HepG2 (cell line): Measurements from ENCODE around the gene MAMDC2. TPM values are rescaled to one million over a fixed set of nuclear protein-coding genes. Genes with fewer than 3 reads are reported as not detected.

Experiments
- FLYWCH1 ChIP-seq: sonication (generic); formaldehyde crosslinking; IDR thresholded peaks from 2 replicates; pipeline ENCODE4 v1.8.1; 2023; ENCODE audit warnings: mild to moderate bottlenecking, missing genetic modification reagents
- GPBP1L1 ChIP-seq: sonication (generic); formaldehyde crosslinking; IDR thresholded peaks from 2 replicates; pipeline ENCODE4 v1.5.0; 2020; ENCODE audit warnings: mild to moderate bottlenecking, missing genetic modification reagents
- MAX ChIP-seq: IDR thresholded peaks from 2 replicates; pipeline ENCODE4 v1.6.1; 2012; ENCODE audit warnings: inconsistent platforms
- MED1 ChIP-seq: sonication (generic); formaldehyde crosslinking; IDR thresholded peaks from 2 replicates; pipeline ENCODE4 v1.4.0; 2020; ENCODE audit warnings: missing genetic modification reagents
- MIER2 ChIP-seq: IDR thresholded peaks from 2 replicates; pipeline ENCODE4 v1.6.1; 2016; ENCODE audit warnings: missing biosample characterization, missing genetic modification reagents
- MXD3 ChIP-seq: IDR thresholded peaks from 2 replicates; pipeline ENCODE4 v1.6.1; 2016; ENCODE audit warnings: mild to moderate bottlenecking, missing biosample characterization, missing genetic modification reagents
- POGZ ChIP-seq: sonication (generic); formaldehyde crosslinking; IDR thresholded peaks from 2 replicates; pipeline ENCODE4 v1.4.0; 2020; ENCODE audit warnings: mild to moderate bottlenecking, missing genetic modification reagents
- POLR2A ChIP-seq, 2 experiments: IDR thresholded peaks; 2 replicates each; pipeline ENCODE4 v1.6.1; 2011; ENCODE audit warnings: low read depth in 2 of 2, low read length in 2 of 2, mild to moderate bottlenecking in 1 of 2, moderate library complexity in 1 of 2; ENCODE audit not compliant: insufficient read depth in 1 of 2
- RXRB ChIP-seq: IDR thresholded peaks from 2 replicates; pipeline ENCODE4 v1.6.1; 2016; ENCODE audit warnings: borderline replicate concordance, missing genetic modification reagents, missing compliant biosample characterization
- SRSF1 ChIP-seq: fragments of 200-400 bp; formaldehyde crosslinking; optimal IDR thresholded peaks from 2 replicates; pipeline ENCODE3; 2017; ENCODE audit warnings: mild to moderate bottlenecking, low read depth, low read length, moderate library complexity
- ZBTB2 ChIP-seq: sonication (generic); formaldehyde crosslinking; IDR thresholded peaks from 2 replicates; pipeline ENCODE4 v1.8.0; 2022; ENCODE audit warnings: low read depth, missing genetic modification reagents
- ZNF276 ChIP-seq: sonication (generic); formaldehyde crosslinking; IDR thresholded peaks from 2 replicates; pipeline ENCODE4 v1.4.0; 2020; ENCODE audit warnings: mild to moderate bottlenecking, low read depth, missing genetic modification reagents
- ZNF335 ChIP-seq: sonication (generic); formaldehyde crosslinking; IDR thresholded peaks from 2 replicates; pipeline ENCODE4 v1.4.0; 2020; ENCODE audit warnings: missing genetic modification reagents
- ZNF512B ChIP-seq: sonication (generic); formaldehyde crosslinking; IDR thresholded peaks from 2 replicates; pipeline ENCODE4 v1.5.1; 2020; ENCODE audit warnings: missing genetic modification reagents, mild to moderate bottlenecking, borderline replicate concordance
- ZNF572 ChIP-seq: sonication (generic); formaldehyde crosslinking; IDR thresholded peaks from 2 replicates; pipeline ENCODE4 v1.5.1; 2020; ENCODE audit warnings: mild to moderate bottlenecking, missing genetic modification reagents
- ZNF607 ChIP-seq: sonication (generic); formaldehyde crosslinking; IDR thresholded peaks from 2 replicates; pipeline ENCODE4 v1.5.1; 2020; ENCODE audit warnings: missing genetic modification reagents, mild to moderate bottlenecking, borderline replicate concordance
- ZNF639 ChIP-seq: conservative IDR thresholded peaks from 2 replicates; pipeline ENCODE4 v1.6.1; 2018; ENCODE audit warnings: missing genetic modification reagents
- ZNF777 ChIP-seq: sonication (generic); formaldehyde crosslinking; IDR thresholded peaks from 2 replicates; pipeline ENCODE4 v1.4.0; 2020; ENCODE audit warnings: missing genetic modification reagents
- polyA plus RNA-seq, 8 experiments: library from polyadenylated mRNA; depleted of rRNA in 3 of 8; stranded (reverse) in 7 of 8; unstranded in 1 of 8; fragments of >200 nt; fragmentation: Illumina TruSeq in 4 of 8; extraction: Trizol in 4 of 8; gene quantifications; 2 replicates each; pipeline versions ENCODE4 v1.2.1 to v1.2.3, GENCODE V29; 2011 to 2016; ENCODE audit warnings: low read depth in 4 of 8, missing spikeins in 1 of 8, mixed read lengths in 1 of 8; ENCODE audit not compliant: insufficient read depth in 1 of 8
- total RNA-seq, 5 experiments: library from RNA; depleted of rRNA; stranded (reverse); fragments of >200 nt; fragmentation: Illumina TruSeq; extraction: Trizol; gene quantifications; 2 replicates each; pipeline ENCODE4 v1.2.3, GENCODE V29; 2016; ENCODE audit warnings: low read depth in 1 of 5

Gene MAMDC2
- total and polyA plus RNA-seq, 2 of the 13 experiments (the other 11 are each of a cell fraction or from before 2014, with no cell fraction given), result not detected

GRCh38 chr9:70258692-70259511 is 215.3 kb downstream of the MAMDC2 start, which contains the start of gene SMC5 (continued):
- TF ChIP-seq POGZ (CRISPR knock-in tag), result peak; percentile 54; the same call in 1 of the 2 replicates
- peak; percentile 82 for TF ChIP-seq ZBTB2
- TF ChIP-seq ZNF512B (CRISPR knock-in tag), result no peak
- peak; percentile 83 for TF ChIP-seq ZNF276 (CRISPR knock-in tag)
- 0 out of 2 replicates have a peak, but pooled peaks have one; percentile 36 for TF ChIP-seq ZNF639
- no peak; the same call in 1 of the 2 replicates for TF ChIP-seq RXRB (CRISPR knock-in tag)
- TF ChIP-seq POLR2A (IDR thresholded peaks at IDR 0.05; ENCODE audit: insufficient read depth in 1 of 2, low read depth in 2 of 2, low read length in 2 of 2), result peak; percentile 93 to 94
- TF ChIP-seq MED1 (CRISPR knock-in tag), result peak; percentile 76
- peak; percentile 85 for TF ChIP-seq SRSF1
- TF ChIP-seq MXD3 (CRISPR knock-in tag), result peak; percentile 22; the same call in 1 of the 2 replicates
- TF ChIP-seq ZNF607 (CRISPR knock-in tag), result peak; percentile 89
- no peak for TF ChIP-seq FLYWCH1
- no peak for TF ChIP-seq GPBP1L1
- TF ChIP-seq ZNF777 (CRISPR knock-in tag), result peak; percentile 87
- TF ChIP-seq MIER2, result 0 out of 2 replicates have a peak, but pooled peaks have one; percentile 11
- no peak for TF ChIP-seq ZNF335 (CRISPR knock-in tag)
- peak; percentile 34 for TF ChIP-seq MAX
- peak; percentile 75; the same call in 1 of the 2 replicates for TF ChIP-seq ZNF572 (CRISPR knock-in tag)
